HepG2 (cell line): ENCODE results near the gene ETFA. TPM values are rescaled to one million over a fixed set of nuclear protein-coding genes. Genes with fewer than 3 reads are reported as not detected.
A peak's percentile ranks its signal among the peaks of the same experiment; 100 is the strongest.

Source experiments
- IKZF1 ChIP-seq: fragments of 450-650 bp; IDR thresholded peaks from 2 replicates; pipeline ENCODE4 v1.7.1; 2016
- KDM1A ChIP-seq: IDR thresholded peaks from 2 replicates; pipeline ENCODE4 v1.6.1; 2016; ENCODE audit warnings: missing compliant biosample characterization
- KMT2B ChIP-seq: IDR thresholded peaks from 2 replicates; pipeline ENCODE4 v1.6.1; 2016; ENCODE audit warnings: missing genetic modification reagents, missing compliant biosample characterization
- NPAS2 ChIP-seq: sonication (generic); formaldehyde crosslinking; IDR thresholded peaks from 2 replicates; pipeline ENCODE4 v1.8.0; 2022; ENCODE audit warnings: mild to moderate bottlenecking, missing genetic modification reagents, borderline replicate concordance
- RFX3 ChIP-seq: IDR thresholded peaks from 2 replicates; pipeline ENCODE4 v1.6.1; 2016; ENCODE audit warnings: missing biosample characterization, missing genetic modification reagents
- SCMH1 ChIP-seq: sonication (generic); formaldehyde crosslinking; IDR thresholded peaks from 2 replicates; pipeline ENCODE4 v1.9.0; 2021; ENCODE audit warnings: missing genetic modification reagents, mild to moderate bottlenecking, borderline replicate concordance
- SOX5 ChIP-seq: IDR thresholded peaks from 2 replicates; pipeline ENCODE4 v1.6.1; 2016; ENCODE audit warnings: borderline replicate concordance
- TCF7L2 ChIP-seq: IDR thresholded peaks from 2 replicates; pipeline ENCODE4 v1.6.1; 2011; ENCODE audit warnings: mild to moderate bottlenecking, low read depth, low read length, moderate library complexity
- ZBTB1 ChIP-seq: sonication (generic); formaldehyde crosslinking; IDR thresholded peaks from 2 replicates; pipeline ENCODE4 v1.4.0; 2020; ENCODE audit warnings: missing genetic modification reagents, borderline replicate concordance
- ZBTB21 ChIP-seq: sonication (generic); formaldehyde crosslinking; IDR thresholded peaks from 2 replicates; pipeline ENCODE4 v1.4.0; 2020; ENCODE audit warnings: missing genetic modification reagents
- ZC3H4 ChIP-seq: sonication (generic); formaldehyde crosslinking; IDR thresholded peaks from 2 replicates; pipeline ENCODE4 v1.4.0; 2020; ENCODE audit warnings: missing genetic modification reagents, borderline replicate concordance
- ZKSCAN1 ChIP-seq: fragments of 150-350 bp; IDR thresholded peaks from 2 replicates; pipeline ENCODE4 v1.6.1; 2014; ENCODE audit warnings: low read length
- ZKSCAN8 ChIP-seq: IDR thresholded peaks from 2 replicates; pipeline ENCODE4 v1.6.1; 2016; ENCODE audit warnings: borderline replicate concordance, missing genetic modification reagents, missing compliant biosample characterization
- ZNF33B ChIP-seq: sonication (generic); formaldehyde crosslinking; IDR thresholded peaks from 2 replicates; pipeline ENCODE4 v1.5.1; 2020; ENCODE audit warnings: mild to moderate bottlenecking, missing genetic modification reagents
- ZNF354B ChIP-seq: sonication (generic); formaldehyde crosslinking; IDR thresholded peaks from 2 replicates; pipeline ENCODE4 v1.8.0; 2022; ENCODE audit warnings: mild to moderate bottlenecking, missing genetic modification reagents
- ZNF451 ChIP-seq: sonication (generic); formaldehyde crosslinking; IDR thresholded peaks from 2 replicates; pipeline ENCODE4 v1.5.0; 2020; ENCODE audit warnings: mild to moderate bottlenecking, missing genetic modification reagents
- ZNF674 ChIP-seq: sonication (generic); formaldehyde crosslinking; IDR thresholded peaks from 2 replicates; pipeline ENCODE4 v1.5.0; 2020; ENCODE audit warnings: low read depth, mild to moderate bottlenecking, missing genetic modification reagents
- polyA plus RNA-seq, 8 experiments: library from polyadenylated mRNA; depleted of rRNA in 3 of 8; stranded (reverse) in 7 of 8; unstranded in 1 of 8; fragments of >200 nt; fragmentation: Illumina TruSeq in 4 of 8; extraction: Trizol in 4 of 8; gene quantifications; 2 replicates each; pipeline versions ENCODE4 v1.2.1 to v1.2.3, GENCODE V29; 2011 to 2016; ENCODE audit warnings: low read depth in 4 of 8, missing spikeins in 1 of 8, mixed read lengths in 1 of 8; ENCODE audit not compliant: insufficient read depth in 1 of 8
- total RNA-seq, 5 experiments: library from RNA; depleted of rRNA; stranded (reverse); fragments of >200 nt; fragmentation: Illumina TruSeq; extraction: Trizol; gene quantifications; 2 replicates each; pipeline ENCODE4 v1.2.3, GENCODE V29; 2016; ENCODE audit warnings: low read depth in 1 of 5
- TF ChIP-seq, protein P1 (sequence below): sonication (generic); formaldehyde crosslinking; IDR thresholded peaks from 2 replicates; pipeline ENCODE4 v1.4.0; 2020; ENCODE audit warnings: mild to moderate bottlenecking, missing genetic modification reagents, borderline replicate concordance
- TF ChIP-seq, protein P2 (sequence below): sonication (generic); formaldehyde crosslinking; IDR thresholded peaks from 2 replicates; pipeline ENCODE4 v1.4.0; 2020; ENCODE audit warnings: missing genetic modification reagents
- TF ChIP-seq, protein P3 (sequence below), 2 experiments: sonication (generic) in 1 of 2; formaldehyde crosslinking in 1 of 2; IDR thresholded peaks; 2 replicates each; pipeline versions ENCODE4 v1.5.1 to v1.6.1; 2011 to 2020; ENCODE audit warnings: borderline replicate concordance in 1 of 2, low read depth in 1 of 2, low read length in 1 of 2, mild to moderate bottlenecking in 1 of 2, missing genetic modification reagents in 1 of 2, moderate library complexity in 1 of 2

The ETFA gene
- total and polyA plus RNA-seq, 2 of the 13 experiments (the other 11 are each of a cell fraction or from before 2014, with no cell fraction given): 291 to 396 TPM

DNA sequence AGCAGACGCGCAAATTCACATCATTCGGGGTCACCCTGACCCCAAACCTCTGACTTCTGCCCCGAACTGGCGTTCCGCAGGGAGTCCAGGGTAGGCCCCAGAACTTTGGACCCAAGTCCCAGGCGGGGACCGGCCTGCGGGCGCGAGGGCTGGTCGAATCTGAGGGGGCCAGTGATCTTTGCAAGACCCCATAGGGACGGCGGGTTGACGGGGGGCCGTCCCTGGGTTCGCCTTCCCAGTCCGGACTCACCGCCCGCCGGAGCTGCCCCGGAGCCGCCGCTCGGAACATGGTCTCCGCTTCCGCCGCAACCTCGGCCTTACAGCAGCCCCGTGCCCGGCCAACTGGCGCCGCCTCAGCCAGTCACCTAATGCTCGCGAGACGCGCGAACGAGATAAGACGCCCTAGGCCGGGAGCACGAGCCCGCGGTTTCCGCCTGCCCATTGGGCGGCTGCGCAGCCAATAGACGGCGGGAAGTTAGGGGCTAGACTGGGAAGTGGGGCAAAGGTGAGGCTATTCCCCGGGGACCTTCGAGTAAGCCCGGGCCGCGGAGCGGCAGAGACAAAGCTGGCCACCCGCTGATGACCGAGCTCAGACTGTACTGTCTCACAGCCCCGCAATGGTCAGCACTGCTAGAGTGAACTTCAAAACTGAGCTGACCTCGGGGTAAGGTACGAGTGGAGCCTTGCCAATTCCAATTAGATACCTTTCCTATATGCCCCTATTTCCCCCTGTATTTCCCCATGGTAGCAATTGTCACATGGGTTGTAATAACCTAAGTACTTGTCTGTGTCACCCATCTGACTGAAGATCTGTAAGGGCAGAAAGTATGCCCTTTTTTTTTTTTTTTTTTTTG, at the start of gene ETFA (continued):
- TF ChIP-seq, protein P1, sequence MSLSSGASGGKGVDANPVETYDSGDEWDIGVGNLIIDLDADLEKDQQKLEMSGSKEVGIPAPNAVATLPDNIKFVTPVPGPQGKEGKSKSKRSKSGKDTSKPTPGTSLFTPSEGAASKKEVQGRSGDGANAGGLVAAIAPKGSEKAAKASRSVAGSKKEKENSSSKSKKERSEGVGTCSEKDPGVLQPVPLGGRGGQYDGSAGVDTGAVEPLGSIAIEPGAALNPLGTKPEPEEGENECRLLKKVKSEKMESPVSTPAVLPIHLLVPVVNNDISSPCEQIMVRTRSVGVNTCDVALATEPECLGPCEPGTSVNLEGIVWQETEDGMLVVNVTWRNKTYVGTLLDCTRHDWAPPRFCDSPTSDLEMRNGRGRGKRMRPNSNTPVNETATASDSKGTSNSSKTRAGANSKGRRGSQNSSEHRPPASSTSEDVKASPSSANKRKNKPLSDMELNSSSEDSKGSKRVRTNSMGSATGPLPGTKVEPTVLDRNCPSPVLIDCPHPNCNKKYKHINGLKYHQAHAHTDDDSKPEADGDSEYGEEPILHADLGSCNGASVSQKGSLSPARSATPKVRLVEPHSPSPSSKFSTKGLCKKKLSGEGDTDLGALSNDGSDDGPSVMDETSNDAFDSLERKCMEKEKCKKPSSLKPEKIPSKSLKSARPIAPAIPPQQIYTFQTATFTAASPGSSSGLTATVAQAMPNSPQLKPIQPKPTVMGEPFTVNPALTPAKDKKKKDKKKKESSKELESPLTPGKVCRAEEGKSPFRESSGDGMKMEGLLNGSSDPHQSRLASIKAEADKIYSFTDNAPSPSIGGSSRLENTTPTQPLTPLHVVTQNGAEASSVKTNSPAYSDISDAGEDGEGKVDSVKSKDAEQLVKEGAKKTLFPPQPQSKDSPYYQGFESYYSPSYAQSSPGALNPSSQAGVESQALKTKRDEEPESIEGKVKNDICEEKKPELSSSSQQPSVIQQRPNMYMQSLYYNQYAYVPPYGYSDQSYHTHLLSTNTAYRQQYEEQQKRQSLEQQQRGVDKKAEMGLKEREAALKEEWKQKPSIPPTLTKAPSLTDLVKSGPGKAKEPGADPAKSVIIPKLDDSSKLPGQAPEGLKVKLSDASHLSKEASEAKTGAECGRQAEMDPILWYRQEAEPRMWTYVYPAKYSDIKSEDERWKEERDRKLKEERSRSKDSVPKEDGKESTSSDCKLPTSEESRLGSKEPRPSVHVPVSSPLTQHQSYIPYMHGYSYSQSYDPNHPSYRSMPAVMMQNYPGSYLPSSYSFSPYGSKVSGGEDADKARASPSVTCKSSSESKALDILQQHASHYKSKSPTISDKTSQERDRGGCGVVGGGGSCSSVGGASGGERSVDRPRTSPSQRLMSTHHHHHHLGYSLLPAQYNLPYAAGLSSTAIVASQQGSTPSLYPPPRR (CRISPR knock-in tag): peak; percentile 81
- TF ChIP-seq ZBTB1 (CRISPR knock-in tag) (no peak), ZNF451 (CRISPR knock-in tag) (peak; percentile 28; the same call in 1 of the 2 replicates), SCMH1 (CRISPR knock-in tag) (no peak), TCF7L2 (no peak), ZKSCAN1 (no peak), ZNF354B (no peak), RFX3 (CRISPR knock-in tag) (no peak), SOX5 (CRISPR knock-in tag) (peak; percentile 54; the same call in 1 of the 2 replicates), NPAS2 (no peak), KDM1A (CRISPR knock-in tag) (no peak), ZNF33B (CRISPR knock-in tag) (peak; percentile 92), ZKSCAN8 (CRISPR knock-in tag) (peak; percentile 67; the same call in 1 of the 2 replicates), IKZF1 (no peak), ZBTB21 (CRISPR knock-in tag) (0 out of 2 replicates have a peak, but pooled peaks have one; percentile 48), KMT2B (CRISPR knock-in tag) (peak; percentile 78), ZC3H4 (no peak), ZNF674 (no peak)
- TF ChIP-seq, protein P2, sequence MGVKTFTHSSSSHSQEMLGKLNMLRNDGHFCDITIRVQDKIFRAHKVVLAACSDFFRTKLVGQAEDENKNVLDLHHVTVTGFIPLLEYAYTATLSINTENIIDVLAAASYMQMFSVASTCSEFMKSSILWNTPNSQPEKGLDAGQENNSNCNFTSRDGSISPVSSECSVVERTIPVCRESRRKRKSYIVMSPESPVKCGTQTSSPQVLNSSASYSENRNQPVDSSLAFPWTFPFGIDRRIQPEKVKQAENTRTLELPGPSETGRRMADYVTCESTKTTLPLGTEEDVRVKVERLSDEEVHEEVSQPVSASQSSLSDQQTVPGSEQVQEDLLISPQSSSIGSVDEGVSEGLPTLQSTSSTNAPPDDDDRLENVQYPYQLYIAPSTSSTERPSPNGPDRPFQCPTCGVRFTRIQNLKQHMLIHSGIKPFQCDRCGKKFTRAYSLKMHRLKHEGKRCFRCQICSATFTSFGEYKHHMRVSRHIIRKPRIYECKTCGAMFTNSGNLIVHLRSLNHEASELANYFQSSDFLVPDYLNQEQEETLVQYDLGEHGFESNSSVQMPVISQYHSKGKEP (CRISPR knock-in tag): no peak
- TF ChIP-seq, protein P3, sequence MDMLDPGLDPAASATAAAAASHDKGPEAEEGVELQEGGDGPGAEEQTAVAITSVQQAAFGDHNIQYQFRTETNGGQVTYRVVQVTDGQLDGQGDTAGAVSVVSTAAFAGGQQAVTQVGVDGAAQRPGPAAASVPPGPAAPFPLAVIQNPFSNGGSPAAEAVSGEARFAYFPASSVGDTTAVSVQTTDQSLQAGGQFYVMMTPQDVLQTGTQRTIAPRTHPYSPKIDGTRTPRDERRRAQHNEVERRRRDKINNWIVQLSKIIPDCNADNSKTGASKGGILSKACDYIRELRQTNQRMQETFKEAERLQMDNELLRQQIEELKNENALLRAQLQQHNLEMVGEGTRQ (IDR thresholded peaks at IDR 0.05; ENCODE audit: low read depth, low read length): peak; percentile 53; the same call in 1 of the 2 replicates
- TF ChIP-seq, protein P3 (CRISPR knock-in tag; IDR thresholded peaks at IDR 0.05; ENCODE audit: borderline replicate concordance): peak; percentile 76
